HG02642 (cell line): ENCODE results near the gene NR1H2.

ENCODE experiments used
- ATAC-seq: cut with Tn5 transposase; IDR thresholded peaks from one replicate; pipeline ENCODE4 v1.9.1; 2021; ENCODE audit warnings: mild to moderate bottlenecking; ENCODE audit not compliant: unreplicated experiment, poor library complexity

Gene NR1H2

DNA sequence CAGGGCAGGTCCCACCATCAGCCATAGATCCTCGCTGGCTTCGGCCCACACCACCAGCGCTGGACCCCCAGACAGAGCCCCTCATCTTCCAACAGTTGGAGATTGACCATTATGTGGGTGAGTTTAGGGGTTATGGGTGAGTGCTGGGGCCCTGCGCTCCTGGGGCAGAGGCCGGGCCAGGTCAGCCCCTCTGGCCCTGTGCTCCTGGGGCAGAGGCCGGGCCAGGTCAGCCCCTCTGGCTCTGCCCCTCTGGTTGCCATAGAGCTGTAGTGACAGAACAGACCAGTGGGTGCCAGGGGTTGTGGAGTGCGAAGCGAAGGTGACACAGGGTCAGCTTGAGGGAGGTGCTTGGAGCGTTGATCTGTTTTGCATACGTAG is 23.1 kb downstream of the NR1H2 start:
- ATAC-seq = no peak

DNA sequence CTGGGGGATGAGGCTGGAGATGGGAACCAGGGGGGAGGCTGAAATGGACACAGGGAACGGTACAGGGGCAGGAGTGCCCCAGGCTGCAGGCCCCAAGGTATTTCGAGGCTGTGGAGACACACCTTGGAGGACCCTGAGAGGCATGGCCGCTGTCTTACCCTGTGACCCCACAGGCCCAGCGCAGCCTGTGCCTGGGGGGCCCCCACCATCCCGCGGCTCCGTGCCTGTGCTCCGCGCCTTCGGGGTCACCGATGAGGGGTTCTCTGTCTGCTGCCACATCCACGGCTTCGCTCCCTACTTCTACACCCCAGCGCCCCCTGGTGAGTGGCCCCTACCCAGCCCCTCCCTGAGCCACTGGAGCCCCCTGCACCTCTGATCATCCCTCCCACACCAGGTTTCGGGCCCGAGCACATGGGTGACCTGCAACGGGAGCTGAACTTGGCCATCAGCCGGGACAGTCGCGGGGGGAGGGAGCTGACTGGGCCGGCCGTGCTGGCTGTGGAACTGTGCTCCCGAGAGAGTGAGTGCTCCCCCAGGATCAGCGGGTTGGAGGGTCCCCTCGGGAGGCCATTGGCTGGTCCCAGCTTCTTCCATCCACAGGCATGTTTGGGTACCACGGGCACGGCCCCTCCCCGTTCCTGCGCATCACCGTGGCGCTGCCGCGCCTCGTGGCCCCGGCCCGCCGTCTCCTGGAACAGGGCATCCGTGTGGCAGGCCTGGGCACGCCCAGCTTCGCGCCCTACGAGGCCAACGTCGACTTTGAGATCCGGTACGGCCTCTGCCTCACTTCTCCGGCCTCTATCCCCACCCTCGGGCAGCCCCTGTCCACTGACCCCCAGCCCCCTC is 25.6 kb downstream of the NR1H2 start:
- ATAC-seq = no peak

DNA sequence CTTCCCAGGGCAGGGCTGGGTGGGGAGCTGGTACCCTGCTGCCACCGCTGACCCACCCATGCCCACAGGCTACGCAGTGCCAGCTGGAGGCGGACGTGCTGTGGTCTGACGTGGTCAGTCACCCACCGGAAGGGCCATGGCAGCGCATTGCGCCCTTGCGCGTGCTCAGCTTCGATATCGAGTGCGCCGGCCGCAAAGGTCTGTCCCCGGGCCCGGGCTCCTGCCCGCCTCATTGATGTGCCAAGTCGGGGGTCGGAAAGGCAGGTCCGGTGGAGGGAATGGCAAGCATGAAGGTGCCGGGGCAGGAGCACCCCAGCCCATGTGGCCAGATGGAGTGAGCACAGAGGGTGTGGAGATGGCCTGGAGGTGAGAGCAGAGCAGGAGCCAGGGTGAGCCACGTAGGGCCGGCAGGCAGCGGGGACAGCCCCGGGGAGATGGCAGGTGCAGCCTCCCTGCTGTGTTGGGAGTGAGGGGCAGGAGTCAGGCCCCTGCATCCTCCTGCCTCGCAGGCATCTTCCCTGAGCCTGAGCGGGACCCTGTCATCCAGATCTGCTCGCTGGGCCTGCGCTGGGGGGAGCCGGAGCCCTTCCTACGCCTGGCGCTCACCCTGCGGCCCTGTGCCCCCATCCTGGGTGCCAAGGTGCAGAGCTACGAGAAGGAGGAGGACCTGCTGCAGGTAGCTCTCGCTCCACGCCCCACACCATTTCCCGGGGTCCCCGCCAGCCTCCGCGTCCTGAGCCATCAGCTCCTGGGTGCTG is 26.5 kb downstream of the NR1H2 start:
- no peak for ATAC-seq

DNA sequence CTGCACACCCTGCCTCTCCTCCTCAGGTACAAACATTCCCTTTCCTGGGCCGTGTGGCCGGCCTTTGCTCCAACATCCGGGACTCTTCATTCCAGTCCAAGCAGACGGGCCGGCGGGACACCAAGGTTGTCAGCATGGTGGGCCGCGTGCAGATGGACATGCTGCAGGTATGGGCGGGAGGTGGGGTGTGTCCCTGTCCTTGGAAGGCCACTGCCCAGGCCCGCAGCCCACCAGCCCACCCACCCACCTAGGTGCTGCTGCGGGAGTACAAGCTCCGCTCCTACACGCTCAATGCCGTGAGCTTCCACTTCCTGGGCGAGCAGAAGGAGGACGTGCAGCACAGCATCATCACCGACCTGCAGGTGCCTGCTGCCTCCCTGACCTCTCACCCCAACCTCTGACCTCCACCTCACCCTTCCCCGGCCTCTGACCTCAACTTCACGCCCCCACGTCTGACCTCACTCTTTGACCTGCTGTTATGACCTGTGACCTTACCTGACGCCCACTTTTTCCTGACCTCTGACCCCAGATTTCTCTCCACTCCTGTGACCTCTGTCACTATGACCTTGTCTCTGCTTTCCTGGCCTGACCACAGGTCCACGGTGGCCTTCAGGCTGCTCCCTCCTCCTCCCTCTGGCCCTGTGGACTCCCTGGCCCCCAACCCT is 30.0 kb downstream of the NR1H2 start:
- no peak for ATAC-seq

DNA sequence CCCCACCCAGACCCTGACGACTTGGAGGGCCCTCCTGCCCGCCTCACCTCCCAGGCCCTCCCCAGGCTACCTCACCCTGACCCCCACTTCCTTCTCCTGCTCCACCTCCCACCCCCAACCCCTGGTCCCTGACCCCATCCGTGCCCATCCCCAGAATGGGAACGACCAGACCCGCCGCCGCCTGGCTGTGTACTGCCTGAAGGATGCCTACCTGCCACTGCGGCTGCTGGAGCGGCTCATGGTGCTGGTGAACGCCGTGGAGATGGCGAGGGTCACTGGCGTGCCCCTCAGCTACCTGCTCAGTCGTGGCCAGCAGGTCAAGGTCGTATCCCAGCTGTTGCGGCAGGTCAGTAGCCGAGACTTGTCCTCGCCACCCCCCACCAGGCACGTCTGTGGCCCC is 30.6 kb downstream of the NR1H2 start:
- no peak for ATAC-seq

DNA sequence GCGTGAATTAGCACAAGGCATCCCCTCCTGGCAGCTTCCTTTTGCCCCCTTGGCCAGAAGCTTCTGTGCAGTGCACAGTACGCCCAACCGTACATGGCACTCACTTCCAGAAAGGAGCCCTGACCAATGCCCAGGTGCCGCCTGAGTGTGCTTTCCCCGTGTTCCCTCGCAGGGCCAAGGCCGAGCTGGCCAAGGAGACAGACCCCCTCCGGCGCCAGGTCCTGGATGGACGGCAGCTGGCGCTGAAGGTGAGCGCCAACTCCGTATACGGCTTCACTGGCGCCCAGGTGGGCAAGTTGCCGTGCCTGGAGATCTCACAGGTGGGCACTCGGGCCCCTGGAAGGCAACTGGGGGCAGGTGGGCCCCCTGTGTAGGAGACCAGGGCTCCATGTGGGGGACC is 33.1 kb downstream of the NR1H2 start:
- no peak for ATAC-seq

DNA sequence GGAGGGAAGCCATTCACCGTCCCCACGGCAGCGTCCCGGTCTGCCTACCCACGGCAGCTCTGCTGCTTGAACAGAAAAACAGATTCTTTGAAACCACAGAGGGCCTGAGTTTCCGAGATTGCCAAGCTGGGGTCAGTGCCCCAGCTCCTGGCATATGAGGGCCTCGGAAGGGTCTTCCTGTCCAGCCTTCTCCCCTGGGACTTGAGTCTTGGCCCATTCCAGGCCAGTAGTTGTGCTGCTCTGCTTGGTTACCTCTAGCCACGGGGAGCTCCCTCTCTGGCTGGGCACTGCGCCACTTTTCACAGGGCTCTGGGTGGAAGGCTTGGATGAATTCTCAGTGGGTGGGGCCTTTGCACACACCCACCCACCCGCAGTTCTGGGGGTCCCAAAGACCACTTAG is 33.9 kb downstream of the NR1H2 start:
- ATAC-seq = no peak

DNA sequence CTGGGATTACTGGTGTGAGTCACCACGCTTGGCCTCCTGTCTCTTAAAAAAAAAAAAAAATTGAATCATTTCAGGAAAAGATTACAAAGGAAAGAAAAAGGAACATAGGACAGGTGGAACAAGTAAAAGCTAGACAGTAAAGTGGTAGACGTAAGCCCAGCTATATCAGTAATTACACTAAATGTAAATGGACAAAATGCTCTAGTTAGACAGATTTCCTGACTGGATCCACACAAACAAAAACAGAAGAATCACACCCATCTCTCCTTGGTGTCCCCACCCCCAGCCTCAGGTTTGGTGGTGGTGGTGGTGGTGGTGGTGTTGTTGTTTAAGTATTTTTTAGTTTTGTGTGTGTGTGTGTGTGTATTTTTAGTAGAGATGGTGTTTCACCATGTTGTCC is 36.2 kb downstream of the NR1H2 start:
- no peak for ATAC-seq

DNA sequence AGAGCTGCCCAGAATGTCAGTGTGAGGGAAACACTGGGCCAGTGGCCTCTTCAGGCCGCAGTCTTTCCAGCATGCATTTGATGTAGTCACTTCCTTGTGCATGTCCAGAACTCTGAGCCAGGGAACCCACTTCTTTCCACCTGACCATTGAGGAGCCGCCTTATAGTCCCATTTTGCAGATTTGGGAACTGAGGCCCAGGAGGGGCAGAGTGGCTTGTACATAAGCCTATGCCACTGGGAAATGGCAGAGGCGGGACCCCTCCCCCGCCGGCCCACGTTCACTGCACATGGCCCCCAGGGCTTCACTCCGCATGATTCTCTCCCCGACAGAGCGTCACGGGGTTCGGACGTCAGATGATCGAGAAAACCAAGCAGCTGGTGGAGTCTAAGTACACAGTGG is 36.8 kb downstream of the NR1H2 start:
- ATAC-seq = no peak

DNA sequence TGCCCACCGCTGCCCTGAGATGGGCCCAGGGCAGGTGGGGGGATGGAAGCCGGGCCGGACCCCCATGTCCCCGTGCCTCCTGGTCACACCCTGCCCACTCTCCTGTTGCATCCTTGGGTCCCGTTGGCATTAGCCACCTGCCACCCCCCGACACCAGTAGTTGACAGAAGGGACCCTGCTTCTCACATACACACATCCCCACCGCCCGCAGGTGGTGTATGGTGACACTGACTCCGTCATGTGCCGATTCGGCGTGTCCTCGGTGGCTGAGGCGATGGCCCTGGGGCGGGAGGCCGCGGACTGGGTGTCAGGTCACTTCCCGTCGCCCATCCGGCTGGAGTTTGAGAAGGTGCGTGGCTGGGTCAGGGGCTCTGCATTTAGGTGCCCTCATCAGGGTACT is 37.3 kb downstream of the NR1H2 start:
- no peak for ATAC-seq

DNA sequence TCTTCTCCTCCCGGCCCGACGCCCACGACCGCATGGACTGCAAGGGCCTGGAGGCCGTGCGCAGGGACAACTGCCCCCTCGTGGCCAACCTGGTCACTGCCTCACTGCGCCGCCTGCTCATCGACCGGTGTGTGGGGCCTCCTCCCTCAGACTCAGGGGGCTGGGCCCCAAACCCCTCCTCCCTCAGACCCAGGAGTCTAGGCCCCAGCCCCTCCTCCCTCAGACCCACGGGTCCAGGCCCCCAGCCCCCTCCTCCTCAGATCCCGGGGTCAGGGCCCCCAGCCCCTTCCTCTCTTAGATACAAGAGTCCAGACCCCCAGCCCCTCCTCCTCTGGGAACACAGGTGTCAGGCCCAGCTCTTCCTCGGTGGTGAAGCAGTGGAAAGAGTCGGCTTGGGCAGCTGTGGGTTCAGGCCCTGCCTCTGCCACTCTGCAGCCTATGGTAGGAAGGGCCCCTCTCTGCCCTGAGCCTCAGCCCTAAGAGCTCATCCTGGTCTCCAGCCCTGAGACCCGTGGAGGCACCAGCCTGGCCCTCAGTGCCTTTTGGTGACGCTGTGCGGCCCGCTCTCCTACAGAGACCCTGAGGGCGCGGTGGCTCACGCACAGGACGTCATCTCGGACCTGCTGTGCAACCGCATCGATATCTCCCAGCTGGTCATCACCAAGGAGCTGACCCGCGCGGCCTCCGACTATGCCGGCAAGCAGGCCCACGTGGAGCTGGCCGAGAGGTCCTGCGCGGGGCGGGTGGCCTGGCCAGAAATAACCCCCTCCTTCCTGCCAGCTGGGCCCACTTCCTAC is 38.8 kb downstream of the NR1H2 start:
- peak; percentile 37 for ATAC-seq

DNA sequence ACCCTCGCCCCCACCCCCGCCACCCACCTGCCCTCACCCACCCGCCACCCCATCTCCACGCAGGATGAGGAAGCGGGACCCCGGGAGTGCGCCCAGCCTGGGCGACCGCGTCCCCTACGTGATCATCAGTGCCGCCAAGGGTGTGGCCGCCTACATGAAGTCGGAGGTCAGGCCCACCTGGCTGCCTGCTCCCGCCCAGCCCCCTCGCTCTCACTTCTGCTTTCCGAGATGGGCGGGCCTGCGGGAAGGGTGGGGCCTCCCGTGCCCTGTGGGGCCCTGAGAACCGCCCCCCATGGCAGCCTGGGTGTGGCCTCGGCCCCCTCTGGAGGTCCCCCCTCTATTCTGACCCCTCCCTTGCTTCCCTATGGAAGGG is 39.4 kb downstream of the NR1H2 start:
- peak; percentile 40 for ATAC-seq

DNA sequence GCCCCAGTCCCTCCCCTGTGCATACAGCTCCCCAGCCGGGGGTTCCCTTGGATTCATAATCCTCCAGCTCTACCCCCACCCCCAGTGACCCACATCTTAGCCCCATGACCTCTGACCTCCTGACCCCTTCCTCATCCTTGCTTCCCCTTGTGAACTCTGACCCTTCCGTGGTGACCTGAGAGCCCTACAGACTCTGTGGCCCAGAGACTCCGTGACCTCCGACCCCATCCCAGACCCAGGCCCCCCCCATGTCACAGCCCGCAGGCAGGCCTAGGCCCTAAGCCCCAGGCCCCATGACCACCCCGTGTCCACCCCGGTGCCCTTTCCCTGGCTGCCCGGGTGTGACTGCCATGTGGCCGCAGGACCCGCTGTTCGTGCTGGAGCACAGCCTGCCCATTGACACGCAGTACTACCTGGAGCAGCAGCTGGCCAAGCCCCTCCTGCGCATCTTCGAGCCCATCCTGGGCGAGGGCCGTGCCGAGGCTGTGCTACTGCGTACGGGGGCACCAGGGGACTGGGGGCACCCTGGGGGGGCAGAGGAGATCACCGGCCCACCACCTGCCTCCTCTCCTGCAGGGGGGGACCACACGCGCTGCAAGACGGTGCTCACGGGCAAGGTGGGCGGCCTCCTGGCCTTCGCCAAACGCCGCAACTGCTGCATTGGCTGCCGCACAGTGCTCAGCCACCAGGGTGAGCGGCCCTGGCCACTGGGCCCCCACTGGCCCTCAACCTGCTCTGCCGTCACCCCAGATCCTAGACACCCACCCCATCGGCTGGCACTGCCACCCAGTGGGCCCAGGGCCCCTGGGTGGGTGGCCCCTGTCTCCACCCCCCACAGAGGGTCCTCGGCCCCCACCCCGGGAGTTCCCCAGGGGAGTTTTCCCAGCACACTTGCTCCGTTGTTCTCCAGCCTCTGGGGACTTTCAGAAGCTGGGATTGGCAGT is 40.0 kb downstream of the NR1H2 start:
- no peak for ATAC-seq

DNA sequence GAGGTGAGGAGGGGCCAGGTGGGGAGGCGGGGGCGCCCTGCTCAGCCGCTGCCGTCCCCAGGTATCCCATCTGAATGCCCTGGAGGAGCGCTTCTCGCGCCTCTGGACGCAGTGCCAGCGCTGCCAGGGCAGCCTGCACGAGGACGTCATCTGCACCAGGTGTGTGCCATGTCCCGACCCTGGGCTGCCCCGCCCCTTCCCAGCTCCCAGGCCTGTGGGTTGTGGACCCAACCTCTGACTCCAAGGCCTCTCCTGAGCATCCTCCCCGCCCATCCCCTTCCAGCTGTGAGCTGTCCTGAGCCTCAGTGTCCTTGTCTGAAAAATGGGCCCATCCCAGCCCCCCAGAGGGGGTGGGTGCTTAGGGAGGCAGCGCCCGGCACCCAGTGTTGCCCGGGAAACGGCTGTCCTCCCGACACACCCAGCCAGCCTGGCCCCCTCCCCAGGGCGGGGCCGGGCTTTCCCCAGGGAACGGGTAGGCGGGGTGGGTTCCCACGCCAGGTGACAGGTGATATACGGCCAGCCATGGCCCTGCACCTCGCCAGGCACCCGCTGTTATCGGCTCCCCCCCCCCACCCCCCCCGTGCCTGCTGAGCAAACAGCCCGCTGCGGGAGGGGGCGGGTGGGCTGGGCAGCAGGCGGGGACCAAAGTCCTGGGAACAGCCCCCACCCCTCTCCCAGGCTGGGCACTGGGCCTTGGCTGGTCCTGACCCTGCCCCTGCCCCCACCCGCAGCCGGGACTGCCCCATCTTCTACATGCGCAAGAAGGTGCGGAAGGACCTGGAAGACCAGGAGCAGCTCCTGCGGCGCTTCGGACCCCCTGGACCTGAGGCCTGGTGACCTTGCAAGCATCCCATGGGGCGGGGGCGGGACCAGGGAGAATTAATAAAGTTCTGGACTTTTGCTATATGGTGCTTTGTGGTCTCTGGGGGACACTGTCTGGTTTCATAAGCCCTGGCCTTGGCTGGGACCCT is 41.1 kb downstream of the NR1H2 start:
- no peak for ATAC-seq

DNA sequence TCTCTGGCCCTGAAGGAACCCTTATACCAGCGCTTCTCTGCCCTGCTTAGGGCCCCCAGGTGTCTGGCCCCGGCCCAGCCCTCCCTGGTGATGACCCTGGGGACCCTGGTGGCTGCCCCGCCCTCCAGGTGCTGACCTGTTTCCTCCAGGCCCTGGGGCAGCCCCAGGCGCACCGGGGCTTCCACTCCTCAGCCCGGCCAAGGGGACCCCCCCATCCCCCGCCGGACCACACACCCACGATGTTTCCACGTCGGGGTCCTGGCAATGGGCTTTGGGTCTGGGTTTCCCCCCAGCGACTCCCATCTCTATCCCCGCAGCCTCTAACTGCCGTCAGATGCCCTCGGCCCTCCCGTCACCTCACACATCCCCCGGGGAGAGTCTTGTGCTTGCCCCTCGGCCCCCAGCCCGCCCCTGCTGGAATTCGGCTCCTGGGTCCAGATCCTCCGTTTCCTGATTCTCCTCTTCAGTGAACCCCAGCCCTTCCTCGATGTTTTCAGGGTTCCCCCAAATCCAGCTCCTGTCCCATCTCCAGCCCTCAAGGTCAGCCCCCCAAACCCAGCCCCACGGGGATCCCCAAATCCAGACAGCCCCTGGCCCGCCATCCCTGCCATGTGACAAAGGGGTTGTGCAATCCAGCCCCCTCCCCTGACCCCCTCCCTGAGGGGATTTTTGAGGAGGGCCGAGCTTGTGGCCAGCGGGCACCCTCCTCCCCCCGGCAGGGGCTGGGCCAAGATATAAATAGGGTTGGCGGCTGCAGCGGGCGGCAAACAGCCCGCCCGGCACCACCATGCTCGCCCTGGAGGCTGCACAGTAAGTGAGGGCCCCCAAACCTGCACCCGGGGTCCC is 42.1 kb downstream of the NR1H2 start, which contains the start of gene SPIB:
Gene SPIB, plus strand, starts transcription at position 763 of the 846 bp plus-strand sequence. Its CDS starts 25 bp downstream, at position 788.
- no peak for ATAC-seq

DNA sequence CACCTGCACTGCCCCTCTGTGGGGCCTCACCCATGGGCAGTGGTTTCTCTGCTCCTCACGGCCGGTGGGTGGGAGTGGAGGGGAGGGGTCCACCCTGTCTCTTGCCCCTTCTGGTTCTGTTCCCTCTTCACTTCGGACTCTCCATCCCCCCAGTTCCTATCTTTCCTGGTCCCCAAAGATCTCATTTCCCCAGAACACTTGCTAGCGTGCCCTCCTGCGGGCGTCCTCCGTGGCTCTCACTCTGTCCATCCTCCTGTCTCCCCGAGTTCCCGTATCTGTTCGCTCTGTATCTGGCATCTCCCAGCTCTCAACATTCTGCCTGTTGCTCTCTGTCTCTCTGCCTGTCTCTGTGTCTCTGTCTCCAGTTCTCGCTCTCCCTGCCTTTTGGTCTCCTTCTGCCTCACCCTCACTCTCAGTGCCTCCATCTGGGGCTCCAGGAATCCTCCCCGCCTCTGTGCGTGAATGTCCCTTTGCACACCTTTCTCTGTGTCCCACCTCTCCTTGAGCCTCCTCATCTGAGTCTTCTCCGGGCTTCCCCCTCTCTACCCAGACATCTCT is 42.8 kb downstream of the NR1H2 start:
- ATAC-seq = no peak

DNA sequence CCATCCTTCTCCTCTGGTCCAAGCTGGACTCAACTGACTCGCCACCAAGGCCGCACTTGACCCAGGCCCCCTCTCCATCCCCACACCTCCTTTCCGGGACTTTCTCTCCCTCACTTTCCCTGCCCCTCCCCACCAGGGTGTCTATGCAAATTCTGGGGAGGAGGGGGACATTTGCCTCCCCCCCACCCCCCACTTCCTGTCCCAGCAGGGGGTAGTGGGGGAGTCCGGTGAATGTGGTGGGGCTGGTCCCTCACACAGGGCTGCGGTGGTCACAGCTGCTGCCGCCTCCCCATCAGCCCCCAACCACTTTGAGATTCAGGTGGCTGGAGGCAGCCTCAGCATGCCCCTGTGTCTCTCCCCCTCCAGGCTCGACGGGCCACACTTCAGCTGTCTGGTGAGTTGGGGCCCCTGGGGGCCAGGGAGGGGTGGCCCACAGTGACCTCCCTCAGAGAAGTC is 43.4 kb downstream of the NR1H2 start:
- ATAC-seq = no peak
